HG02763 (cell line): Measurements from ENCODE around the gene CAMSAP1.
A peak's percentile ranks its signal among the peaks of the same experiment; 100 is the strongest.
"Not testable (repeated sequence)": the region's sequence is repeated elsewhere in the genome, so short reads cannot be mapped to it uniquely, and the experiment has no call there.

Experiments used
- ATAC-seq: cut with Tn5 transposase; IDR thresholded peaks from one replicate; pipeline ENCODE4 v1.9.1; 2021; ENCODE audit warnings: mild to moderate bottlenecking, moderate library complexity; ENCODE audit not compliant: unreplicated experiment

CAMSAP1 gene

GRCh38 chr9:135920973-135921585 lies 13.7 kb upstream of the CAMSAP1 start:
- no peak for ATAC-seq

- ATAC-seq: no peak
These were observed 13.0 kb upstream of the CAMSAP1 start for GRCh38 chr9:135920256-135920930.

- ATAC-seq: no peak
These were observed 12.1 kb upstream of the CAMSAP1 start for GRCh38 chr9:135919318-135919890.

- not testable (repeated sequence) for ATAC-seq
These were observed 8.9 kb upstream of the CAMSAP1 start for GRCh38 chr9:135916227-135916626.

- no peak for ATAC-seq
These were observed 7.6 kb upstream of the CAMSAP1 start for GRCh38 chr9:135914921-135915320.

- ATAC-seq: not testable (repeated sequence)
These were observed 3.9 kb upstream of the CAMSAP1 start for GRCh38 chr9:135911233-135911632.

- no peak for ATAC-seq
These were observed 3.4 kb upstream of the CAMSAP1 start for GRCh38 chr9:135910757-135911156.

GRCh38 chr9:135910216-135910615 lies 2.9 kb upstream of the CAMSAP1 start:
- ATAC-seq: no peak

- no peak for ATAC-seq
These were observed 2.0 kb upstream of the CAMSAP1 start for GRCh38 chr9:135909371-135909770.

- ATAC-seq: no peak
These were observed 1.4 kb upstream of the CAMSAP1 start for GRCh38 chr9:135908754-135909204.

GRCh38 chr9:135908093-135908753 lies 877 bp upstream of the CAMSAP1 start:
- no peak for ATAC-seq

- peak; percentile 31 for ATAC-seq
These were observed 328 bp downstream of the CAMSAP1 start for GRCh38 chr9:135907006-135907430.

- peak; percentile 8 for ATAC-seq
These were observed 898 bp downstream of the CAMSAP1 start for GRCh38 chr9:135906291-135907005.

GRCh38 chr9:135905380-135906258 lies 1.7 kb downstream of the CAMSAP1 start:
- no peak for ATAC-seq

- no peak for ATAC-seq
These were observed 3.4 kb downstream of the CAMSAP1 start for GRCh38 chr9:135903786-135904520.

- no peak for ATAC-seq
These were observed 4.0 kb downstream of the CAMSAP1 start for GRCh38 chr9:135903358-135903656.

- no peak for ATAC-seq
These were observed 4.5 kb downstream of the CAMSAP1 start for GRCh38 chr9:135902655-135903357.

GRCh38 chr9:135901826-135902225 lies 5.5 kb downstream of the CAMSAP1 start:
- no peak for ATAC-seq
